MM.1S (cell line): ENCODE results near the gene NUBP1.

Experiments
- CTCF ChIP-seq: fragments of 300-600 bp; sonication (generic); IDR thresholded peaks from 2 replicates; pipeline ENCODE4 v1.5.1; 2016; ENCODE audit warnings: antibody characterized with exemption, low read length, mixed read lengths
- EZH2phosphoT487 ChIP-seq: fragments of 300-600 bp; sonication (generic); IDR thresholded peaks from 2 replicates; pipeline ENCODE4 v1.6.1; 2018; ENCODE audit warnings: antibody characterized with exemption, low read length

- TF ChIP-seq CTCF (no peak), EZH2phosphoT487 (no peak)
Measured at GRCh38 chr16:10787304-10787703, 43.7 kb downstream of the NUBP1 start.
